ENCODE results near the gene SLC16A4. TPM values are rescaled to one million over a fixed set of nuclear protein-coding genes. Genes with fewer than 3 reads are reported as not detected.
A peak's percentile ranks its signal among the peaks of the same experiment; 100 is the strongest.

SLC16A4 gene
- total RNA-seq, 2 donors from 2014 or later = 3.6 TPM

DNA sequence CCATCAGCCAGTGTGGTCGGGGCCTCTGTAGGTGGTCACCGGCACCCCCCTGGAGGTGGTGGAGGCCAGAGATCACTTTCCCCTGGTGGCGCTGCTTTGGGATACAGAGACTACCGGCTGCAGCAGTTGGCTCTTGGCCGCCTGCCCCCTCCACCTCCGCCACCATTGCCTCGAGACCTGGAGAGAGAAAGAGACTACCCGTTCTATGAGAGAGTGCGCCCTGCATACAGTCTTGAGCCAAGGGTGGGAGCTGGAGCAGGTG, 50.7 kb downstream of the SLC16A4 start:
- ATAC-seq (no peak), DNase-seq (peak in 1 of 4 donors; percentile 22)
- H3K36me3 ChIP-seq (replicated peaks in 1 of 2; ENCODE audit: insufficient read depth in 1 of 2, low read depth in 2 of 2) = peaks cover 0 to 2% of the 10 kb centered on the region in 2 donors
- intact Hi-C loops (cut with DNase I) = no loop called here
- H3K27ac ChIP-seq = peak overlapping the region; percentile 55 to 99 (median 88)
- TF ChIP-seq POLR2A (IDR thresholded peaks at IDR 0.05) = no peak
- TF ChIP-seq, protein P1, sequence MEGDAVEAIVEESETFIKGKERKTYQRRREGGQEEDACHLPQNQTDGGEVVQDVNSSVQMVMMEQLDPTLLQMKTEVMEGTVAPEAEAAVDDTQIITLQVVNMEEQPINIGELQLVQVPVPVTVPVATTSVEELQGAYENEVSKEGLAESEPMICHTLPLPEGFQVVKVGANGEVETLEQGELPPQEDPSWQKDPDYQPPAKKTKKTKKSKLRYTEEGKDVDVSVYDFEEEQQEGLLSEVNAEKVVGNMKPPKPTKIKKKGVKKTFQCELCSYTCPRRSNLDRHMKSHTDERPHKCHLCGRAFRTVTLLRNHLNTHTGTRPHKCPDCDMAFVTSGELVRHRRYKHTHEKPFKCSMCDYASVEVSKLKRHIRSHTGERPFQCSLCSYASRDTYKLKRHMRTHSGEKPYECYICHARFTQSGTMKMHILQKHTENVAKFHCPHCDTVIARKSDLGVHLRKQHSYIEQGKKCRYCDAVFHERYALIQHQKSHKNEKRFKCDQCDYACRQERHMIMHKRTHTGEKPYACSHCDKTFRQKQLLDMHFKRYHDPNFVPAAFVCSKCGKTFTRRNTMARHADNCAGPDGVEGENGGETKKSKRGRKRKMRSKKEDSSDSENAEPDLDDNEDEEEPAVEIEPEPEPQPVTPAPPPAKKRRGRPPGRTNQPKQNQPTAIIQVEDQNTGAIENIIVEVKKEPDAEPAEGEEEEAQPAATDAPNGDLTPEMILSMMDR (IDR thresholded peaks at IDR 0.05) = no peak
- 2 to 7% methylated on average over 7 to 9 of the region's 9 CpGs for WGBS, 2 donors
- peak overlapping the region; percentile 69 to 89 for H3K4me3 ChIP-seq
- H3K4me1 ChIP-seq = peaks cover 71% of the 10 kb centered on the region
- no peaks in the 10 kb centered on the region for H3K9me3 ChIP-seq
- no peaks in the 10 kb centered on the region for H3K27me3 ChIP-seq

DNA sequence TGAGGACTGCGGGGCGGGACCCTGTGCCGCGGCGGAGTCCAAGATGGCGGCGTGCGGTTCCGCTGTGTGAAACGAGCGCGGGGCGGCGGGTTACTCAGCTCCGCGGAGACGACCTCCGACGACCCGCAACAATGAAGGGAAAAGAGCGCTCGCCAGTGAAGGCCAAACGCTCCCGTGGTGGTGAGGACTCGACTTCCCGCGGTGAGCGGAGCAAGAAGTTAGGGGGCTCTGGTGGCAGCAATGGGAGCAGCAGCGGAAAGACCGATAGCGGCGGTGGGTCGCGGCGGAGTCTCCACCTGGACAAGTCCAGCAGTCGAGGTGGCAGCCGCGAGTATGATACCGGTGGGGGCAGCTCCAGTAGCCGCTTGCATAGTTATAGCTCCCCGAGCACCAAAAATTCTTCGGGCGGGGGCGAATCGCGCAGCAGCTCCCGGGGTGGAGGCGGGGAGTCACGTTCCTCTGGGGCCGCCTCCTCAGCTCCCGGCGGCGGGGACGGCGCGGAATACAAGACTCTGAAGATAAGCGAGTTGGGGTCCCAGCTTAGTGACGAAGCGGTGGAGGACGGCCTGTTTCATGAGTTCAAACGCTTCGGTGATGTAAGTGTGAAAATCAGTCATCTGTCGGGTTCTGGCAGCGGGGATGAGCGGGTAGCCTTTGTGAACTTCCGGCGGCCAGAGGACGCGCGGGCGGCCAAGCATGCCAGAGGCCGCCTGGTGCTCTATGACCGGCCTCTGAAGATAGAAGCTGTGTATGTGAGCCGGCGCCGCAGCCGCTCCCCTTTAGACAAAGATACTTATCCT, 51.2 kb downstream of the SLC16A4 start:
- Histone ChIP-seq H3K27me3 (no peaks in the 10 kb centered on the region), H3K27ac (peak overlapping the region; percentile 55 to 99 (median 88)), H3K4me3 (peak overlapping the region; percentile 69 to 89), H3K4me1 (peaks cover 67% of the 10 kb centered on the region), H3K36me3 (replicated peaks in 1 of 2; ENCODE audit: insufficient read depth in 1 of 2, low read depth in 2 of 2) (peaks cover 0 to 2% of the 10 kb centered on the region in 2 donors), H3K9me3 (no peaks in the 10 kb centered on the region)
- intact Hi-C loops (cut with DNase I) = no loop called here
- TF ChIP-seq, protein P1 (IDR thresholded peaks at IDR 0.05) = peak in 5 of 7 experiments; percentile 19 to 88 (median 53)
- TF ChIP-seq POLR2A (IDR thresholded peaks at IDR 0.05) = peak; percentile 43 to 90 (median 83)
- WGBS, 2 donors = 0% methylated on average over 19 to 77 of the region's 77 CpGs
- ATAC-seq (no peak), DNase-seq (peak in 3 of 4 donors; percentile 48 to 58 (median 57))

DNA sequence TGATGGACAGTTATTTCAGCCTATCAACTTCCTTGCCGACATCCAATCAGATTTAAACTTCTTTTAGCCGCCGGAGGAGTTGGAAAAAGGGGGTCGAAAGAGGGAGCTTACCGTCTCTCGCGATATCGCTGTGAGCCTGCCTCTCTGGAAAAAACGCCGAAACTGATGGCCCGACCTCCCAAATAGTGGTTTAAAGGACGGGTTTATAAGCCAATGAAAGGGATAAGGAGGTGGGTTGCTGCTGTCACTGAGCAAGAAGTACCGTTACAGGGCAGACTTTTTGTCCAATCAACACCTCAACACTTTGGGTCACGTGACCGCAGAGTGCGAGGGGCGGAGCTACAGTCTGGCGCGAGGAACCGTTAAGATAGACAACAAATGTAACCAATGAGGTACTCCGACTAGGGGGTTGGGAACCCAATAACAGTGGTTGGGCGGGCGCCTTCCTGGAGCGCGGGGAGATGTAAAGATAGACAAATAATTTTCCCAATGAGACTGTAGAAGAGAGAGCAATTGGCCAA, 51.9 kb downstream of the SLC16A4 start, which contains the start of gene RBM15:
RBM15 (plus strand) TSS at position 492 of the 521 bp plus-strand sequence; CDS start at position 521, 29 bp downstream.
- intact Hi-C loops (cut with DNase I) = no loop called here
- ATAC-seq = peak; percentile 82
- Histone ChIP-seq H3K4me1 (peaks cover 61% of the 10 kb centered on the region), H3K9me3 (no peaks in the 10 kb centered on the region), H3K36me3 (replicated peaks in 1 of 2; ENCODE audit: insufficient read depth in 1 of 2, low read depth in 2 of 2) (peaks cover 0 to 2% of the 10 kb centered on the region in 2 donors), H3K4me3 (peak within 1 kb of the TSS; percentile 69 to 89), H3K27me3 (no peaks in the 10 kb centered on the region), H3K27ac (peak within 1 kb of the TSS; percentile 96 to 99 (median 98))
- WGBS, 2 donors = 0% methylated on average over 25 of the region's 25 CpGs
- DNase-seq = peak; percentile 99 to 100 (median 99)
- TF ChIP-seq, protein P1 (IDR thresholded peaks at IDR 0.05) = no peak
- TF ChIP-seq POLR2A (IDR thresholded peaks at IDR 0.05) = no peak

DNA sequence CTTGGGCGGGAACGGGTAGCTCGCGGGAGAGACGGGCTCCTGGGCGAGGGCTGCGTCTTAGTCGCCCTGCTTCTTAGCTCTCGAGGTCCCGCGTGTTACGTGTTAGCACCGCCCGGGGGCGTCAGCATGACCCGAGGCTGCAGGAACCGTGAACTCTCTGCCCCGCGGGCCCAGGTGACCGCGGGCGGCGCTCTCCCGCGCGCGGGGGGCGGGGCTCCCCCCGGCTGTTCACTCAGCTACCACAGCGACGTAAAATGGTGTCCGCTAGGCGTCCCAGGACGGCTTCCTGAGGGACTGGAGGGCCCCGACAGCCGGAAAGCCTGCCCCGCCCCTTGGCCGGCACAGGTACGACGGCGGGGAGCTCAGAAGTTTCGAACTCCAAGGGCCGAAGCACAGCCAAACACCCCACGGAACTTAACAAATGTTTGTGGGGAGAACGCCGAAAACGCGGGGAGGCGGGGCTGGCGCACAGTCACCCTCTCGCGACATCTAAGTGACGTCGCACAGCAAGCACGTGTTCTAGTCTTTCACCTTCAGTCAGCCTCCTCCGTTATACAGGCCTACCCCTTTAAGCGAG, 52.4 kb downstream of the SLC16A4 start:
- TF ChIP-seq, protein P1 (IDR thresholded peaks at IDR 0.05) = peak; percentile 38 to 85 (median 77)
- peak; percentile 72 to 93 (median 93) for TF ChIP-seq POLR2A (IDR thresholded peaks at IDR 0.05)
- DNase-seq = peak; percentile 88 to 96 (median 92)
- Histone ChIP-seq H3K4me1 (peaks cover 56% of the 10 kb centered on the region), H3K27me3 (no peaks in the 10 kb centered on the region), H3K27ac (peak overlapping the region; percentile 96 to 99 (median 98)), H3K36me3 (replicated peaks in 1 of 2; ENCODE audit: insufficient read depth in 1 of 2, low read depth in 2 of 2) (peaks cover 0 to 2% of the 10 kb centered on the region in 2 donors), H3K9me3 (no peaks in the 10 kb centered on the region), H3K4me3 (peak overlapping the region; percentile 6 to 35)
- 0% methylated on average over 12 to 56 of the region's 57 CpGs for WGBS, 2 donors
- peak; percentile 84 for ATAC-seq
- intact Hi-C loops (cut with DNase I) = no loop called here

Measured in body of pancreas (tissue), 4 donors.